HL-60 (cell line): ENCODE measurements around the gene HEPN1.

Experiments
- CTCF ChIP-seq: IDR thresholded peaks from one replicate; pipeline ENCODE4 v1.5.1; 2011; ENCODE audit warnings: low read length, control low read depth, inconsistent platforms; ENCODE audit not compliant: insufficient read depth
- POLR2AphosphoS5 ChIP-seq: IDR thresholded peaks from 2 replicates; pipeline ENCODE4 v1.6.1; 2012; ENCODE audit warnings: low read depth
- TF ChIP-seq, protein P1 (sequence below): IDR thresholded peaks from 2 replicates; pipeline ENCODE4 v1.6.1; 2012; ENCODE audit warnings: low read depth; ENCODE audit not compliant: insufficient replicate concordance

GRCh38 chr11:124922831-124923230 is 3.8 kb downstream of the HEPN1 start:
- no peak for TF ChIP-seq CTCF
- no peak for TF ChIP-seq POLR2AphosphoS5
- TF ChIP-seq, protein P1, sequence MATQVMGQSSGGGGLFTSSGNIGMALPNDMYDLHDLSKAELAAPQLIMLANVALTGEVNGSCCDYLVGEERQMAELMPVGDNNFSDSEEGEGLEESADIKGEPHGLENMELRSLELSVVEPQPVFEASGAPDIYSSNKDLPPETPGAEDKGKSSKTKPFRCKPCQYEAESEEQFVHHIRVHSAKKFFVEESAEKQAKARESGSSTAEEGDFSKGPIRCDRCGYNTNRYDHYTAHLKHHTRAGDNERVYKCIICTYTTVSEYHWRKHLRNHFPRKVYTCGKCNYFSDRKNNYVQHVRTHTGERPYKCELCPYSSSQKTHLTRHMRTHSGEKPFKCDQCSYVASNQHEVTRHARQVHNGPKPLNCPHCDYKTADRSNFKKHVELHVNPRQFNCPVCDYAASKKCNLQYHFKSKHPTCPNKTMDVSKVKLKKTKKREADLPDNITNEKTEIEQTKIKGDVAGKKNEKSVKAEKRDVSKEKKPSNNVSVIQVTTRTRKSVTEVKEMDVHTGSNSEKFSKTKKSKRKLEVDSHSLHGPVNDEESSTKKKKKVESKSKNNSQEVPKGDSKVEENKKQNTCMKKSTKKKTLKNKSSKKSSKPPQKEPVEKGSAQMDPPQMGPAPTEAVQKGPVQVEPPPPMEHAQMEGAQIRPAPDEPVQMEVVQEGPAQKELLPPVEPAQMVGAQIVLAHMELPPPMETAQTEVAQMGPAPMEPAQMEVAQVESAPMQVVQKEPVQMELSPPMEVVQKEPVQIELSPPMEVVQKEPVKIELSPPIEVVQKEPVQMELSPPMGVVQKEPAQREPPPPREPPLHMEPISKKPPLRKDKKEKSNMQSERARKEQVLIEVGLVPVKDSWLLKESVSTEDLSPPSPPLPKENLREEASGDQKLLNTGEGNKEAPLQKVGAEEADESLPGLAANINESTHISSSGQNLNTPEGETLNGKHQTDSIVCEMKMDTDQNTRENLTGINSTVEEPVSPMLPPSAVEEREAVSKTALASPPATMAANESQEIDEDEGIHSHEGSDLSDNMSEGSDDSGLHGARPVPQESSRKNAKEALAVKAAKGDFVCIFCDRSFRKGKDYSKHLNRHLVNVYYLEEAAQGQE = no peak
